Hepatocyte (in vitro differentiated cells): ENCODE data around the gene LATS1.

ENCODE experiments used
- CTCF ChIP-seq: fragments of 200-600 bp; sonication (generic); IDR thresholded peaks from 2 replicates; pipeline ENCODE4 v1.5.1; 2016; ENCODE audit warnings: antibody characterized with exemption, mild to moderate bottlenecking; ENCODE audit not compliant: poor library complexity
- EZH2 ChIP-seq: fragments of 200-600 bp; sonication (generic); IDR thresholded peaks from 2 replicates; pipeline ENCODE4 v1.6.1; 2016; ENCODE audit warnings: antibody characterized with exemption, mild to moderate bottlenecking, borderline replicate concordance

DNA sequence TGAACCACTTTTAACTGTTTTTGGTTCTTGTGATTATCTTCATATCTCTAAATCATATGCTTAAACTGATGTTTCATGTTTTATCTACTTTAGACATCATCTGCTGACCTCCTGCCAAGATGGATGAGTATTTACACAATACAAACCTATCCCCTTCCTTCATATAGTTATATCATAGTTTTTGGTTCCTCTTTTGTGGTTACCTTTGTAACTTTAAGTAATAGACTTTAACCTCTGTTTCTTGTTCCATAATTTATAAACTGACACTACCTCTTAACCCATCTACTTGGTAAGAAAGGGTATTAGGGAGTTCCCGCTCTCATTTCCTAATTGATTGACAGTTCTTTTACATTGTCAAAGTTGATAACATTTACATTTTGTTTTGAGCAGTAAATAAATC lies 43.5 kb upstream of the LATS1 start:
- TF ChIP-seq CTCF (no peak), EZH2 (no peak)
